Spleen (tissue), 3 donors: Measurements from ENCODE around the gene MUC22.

Experiments used
- POLR2A ChIP-seq, 3 donors: fragments of 450-650 bp; IDR thresholded peaks; one replicate each; pipeline ENCODE4 v1.5.1; 2017; ENCODE audit warnings: antibody characterized with exemption in 3 of 3, mild to moderate bottlenecking in 1 of 3
- POLR2AphosphoS5 ChIP-seq, 3 donors: sonication (generic); formaldehyde crosslinking; IDR thresholded peaks; one replicate each; pipeline ENCODE4 v1.5.1; 2017; ENCODE audit warnings: antibody characterized with exemption in 3 of 3

GRCh38 chr6:30972816-30973215, 37.5 kb upstream of the MUC22 start:
- TF ChIP-seq POLR2A (IDR thresholded peaks at IDR 0.05) (no peak), POLR2AphosphoS5 (IDR thresholded peaks at IDR 0.05) (no peak)
